Measurements from ENCODE around the gene DMGDH.

The DMGDH gene

GRCh38 chr5:78968781-78969180 lies 100.7 kb downstream of the DMGDH start:
- Histone ChIP-seq H3K9ac (ENCODE audit: low read length in 5 of 5) (no peak overlapping the region), H3K4me1 (ENCODE audit: control insufficient read depth in 5 of 5, insufficient read depth in 5 of 5, low read length in 5 of 5) (peaks cover 0 to 19% (median 11%) of the 10 kb centered on the region in 5 donors), H3K27ac (ENCODE audit: low read depth, low read length) (no peak overlapping the region), H3K9me3 (ENCODE audit: control insufficient read depth in 5 of 5, low read length in 5 of 5) (no peaks in the 10 kb centered on the region), H3K27me3 (ENCODE audit: control insufficient read depth in 5 of 5, insufficient read depth in 4 of 5, low read length in 5 of 5) (no peaks in the 10 kb centered on the region), H3K4me3 (ENCODE audit: low read depth in 1 of 5, low read length in 5 of 5) (no peak overlapping the region), H3K36me3 (ENCODE audit: control insufficient read depth in 5 of 5, insufficient read depth in 5 of 5, low read length in 5 of 5) (no peaks in the 10 kb centered on the region)

GRCh38 chr5:78964889-78965288 lies 104.6 kb downstream of the DMGDH start:
- peaks cover 0 to 3% (median 0%) of the 10 kb centered on the region in 5 donors for H3K36me3 ChIP-seq (ENCODE audit: control insufficient read depth in 5 of 5, insufficient read depth in 5 of 5, low read length in 5 of 5)

GRCh38 chr5:78961743-78962142 lies 107.7 kb downstream of the DMGDH start:
- peaks cover 0 to 3% (median 0%) of the 10 kb centered on the region in 5 donors for H3K4me1 ChIP-seq (ENCODE audit: control insufficient read depth in 5 of 5, insufficient read depth in 5 of 5, low read length in 5 of 5)
- H3K4me3 ChIP-seq (ENCODE audit: low read depth in 1 of 5, low read length in 5 of 5) = no peak overlapping the region
- no peak overlapping the region for H3K27ac ChIP-seq (ENCODE audit: low read depth, low read length)
- H3K27me3 ChIP-seq (ENCODE audit: control insufficient read depth in 5 of 5, insufficient read depth in 4 of 5, low read length in 5 of 5) = no peaks in the 10 kb centered on the region
- no peaks in the 10 kb centered on the region for H3K9me3 ChIP-seq (ENCODE audit: control insufficient read depth in 5 of 5, low read length in 5 of 5)
- H3K9ac ChIP-seq (ENCODE audit: low read length in 5 of 5) = no peak overlapping the region
- H3K36me3 ChIP-seq (ENCODE audit: control insufficient read depth in 5 of 5, insufficient read depth in 5 of 5, low read length in 5 of 5) = peaks cover 0 to 3% (median 0%) of the 10 kb centered on the region in 5 donors

More at GRCh38 chr5:78964889-78965288, 104.6 kb downstream of the DMGDH start:
- H3K27me3 ChIP-seq (ENCODE audit: control insufficient read depth in 5 of 5, insufficient read depth in 4 of 5, low read length in 5 of 5) = no peaks in the 10 kb centered on the region
- no peak overlapping the region for H3K4me3 ChIP-seq (ENCODE audit: low read depth in 1 of 5, low read length in 5 of 5)
- peaks cover 0 to under 1% (median 0%) of the 10 kb centered on the region in 5 donors for H3K4me1 ChIP-seq (ENCODE audit: control insufficient read depth in 5 of 5, insufficient read depth in 5 of 5, low read length in 5 of 5)
- no peak overlapping the region for H3K27ac ChIP-seq (ENCODE audit: low read depth, low read length)
- no peak overlapping the region for H3K9ac ChIP-seq (ENCODE audit: low read length in 5 of 5)
- H3K9me3 ChIP-seq (ENCODE audit: control insufficient read depth in 5 of 5, low read length in 5 of 5) = no peaks in the 10 kb centered on the region

- Histone ChIP-seq H3K4me1 (ENCODE audit: control insufficient read depth in 5 of 5, insufficient read depth in 5 of 5, low read length in 5 of 5) (peaks cover 0 to 3% (median 0%) of the 10 kb centered on the region in 5 donors), H3K4me3 (ENCODE audit: low read depth in 1 of 5, low read length in 5 of 5) (no peak overlapping the region), H3K27me3 (ENCODE audit: control insufficient read depth in 5 of 5, insufficient read depth in 4 of 5, low read length in 5 of 5) (no peaks in the 10 kb centered on the region), H3K9me3 (ENCODE audit: control insufficient read depth in 5 of 5, low read length in 5 of 5) (no peaks in the 10 kb centered on the region), H3K9ac (ENCODE audit: low read length in 5 of 5) (no peak overlapping the region), H3K36me3 (ENCODE audit: control insufficient read depth in 5 of 5, insufficient read depth in 5 of 5, low read length in 5 of 5) (peaks cover 0 to 3% (median 0%) of the 10 kb centered on the region in 5 donors), H3K27ac (ENCODE audit: low read depth, low read length) (no peak overlapping the region)
Measured at GRCh38 chr5:78959767-78960166, 109.7 kb downstream of the DMGDH start.

GRCh38 chr5:78958672-78959445 lies 110.6 kb downstream of the DMGDH start:
- no peak overlapping the region for H3K9ac ChIP-seq (ENCODE audit: low read length in 5 of 5)
- H3K36me3 ChIP-seq (ENCODE audit: control insufficient read depth in 5 of 5, insufficient read depth in 5 of 5, low read length in 5 of 5) = peaks cover 0 to 3% (median 0%) of the 10 kb centered on the region in 5 donors
- H3K27me3 ChIP-seq (ENCODE audit: control insufficient read depth in 5 of 5, insufficient read depth in 4 of 5, low read length in 5 of 5) = no peaks in the 10 kb centered on the region
- no peaks in the 10 kb centered on the region for H3K9me3 ChIP-seq (ENCODE audit: control insufficient read depth in 5 of 5, low read length in 5 of 5)
- H3K4me3 ChIP-seq (ENCODE audit: low read depth in 1 of 5, low read length in 5 of 5) = no peak overlapping the region
- peaks cover 0 to 3% (median 0%) of the 10 kb centered on the region in 5 donors for H3K4me1 ChIP-seq (ENCODE audit: control insufficient read depth in 5 of 5, insufficient read depth in 5 of 5, low read length in 5 of 5)
- H3K27ac ChIP-seq (ENCODE audit: low read depth, low read length) = no peak overlapping the region

DNA sequence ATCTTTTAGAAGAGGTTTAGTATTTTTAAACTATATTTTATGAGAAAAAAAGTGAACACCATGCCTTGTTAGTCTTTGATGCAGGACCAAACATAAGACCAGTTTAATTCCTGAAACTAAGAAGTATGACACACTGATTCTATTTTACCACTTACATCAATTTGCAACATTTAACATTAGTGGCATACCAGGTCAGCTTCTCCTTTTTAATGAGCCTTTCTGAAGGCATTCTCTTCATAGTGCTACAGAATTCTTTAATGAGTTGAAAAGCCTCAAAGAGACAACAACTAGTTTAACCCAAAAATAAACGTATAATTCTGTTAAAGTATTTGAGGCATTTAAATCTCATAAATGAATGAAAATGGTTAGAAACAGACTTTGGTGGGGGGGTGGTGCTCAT lies 112.6 kb downstream of the DMGDH start:
- Histone ChIP-seq H3K27me3 (ENCODE audit: control insufficient read depth in 5 of 5, insufficient read depth in 4 of 5, low read length in 5 of 5) (no peaks in the 10 kb centered on the region), H3K9ac (ENCODE audit: low read length in 5 of 5) (no peak overlapping the region), H3K4me1 (ENCODE audit: control insufficient read depth in 5 of 5, insufficient read depth in 5 of 5, low read length in 5 of 5) (peaks cover 0 to 3% (median 0%) of the 10 kb centered on the region in 5 donors), H3K36me3 (ENCODE audit: control insufficient read depth in 5 of 5, insufficient read depth in 5 of 5, low read length in 5 of 5) (no peaks in the 10 kb centered on the region), H3K27ac (ENCODE audit: low read depth, low read length) (no peak overlapping the region), H3K4me3 (ENCODE audit: low read depth in 1 of 5, low read length in 5 of 5) (no peak overlapping the region), H3K9me3 (ENCODE audit: control insufficient read depth in 5 of 5, low read length in 5 of 5) (no peaks in the 10 kb centered on the region)

DNA sequence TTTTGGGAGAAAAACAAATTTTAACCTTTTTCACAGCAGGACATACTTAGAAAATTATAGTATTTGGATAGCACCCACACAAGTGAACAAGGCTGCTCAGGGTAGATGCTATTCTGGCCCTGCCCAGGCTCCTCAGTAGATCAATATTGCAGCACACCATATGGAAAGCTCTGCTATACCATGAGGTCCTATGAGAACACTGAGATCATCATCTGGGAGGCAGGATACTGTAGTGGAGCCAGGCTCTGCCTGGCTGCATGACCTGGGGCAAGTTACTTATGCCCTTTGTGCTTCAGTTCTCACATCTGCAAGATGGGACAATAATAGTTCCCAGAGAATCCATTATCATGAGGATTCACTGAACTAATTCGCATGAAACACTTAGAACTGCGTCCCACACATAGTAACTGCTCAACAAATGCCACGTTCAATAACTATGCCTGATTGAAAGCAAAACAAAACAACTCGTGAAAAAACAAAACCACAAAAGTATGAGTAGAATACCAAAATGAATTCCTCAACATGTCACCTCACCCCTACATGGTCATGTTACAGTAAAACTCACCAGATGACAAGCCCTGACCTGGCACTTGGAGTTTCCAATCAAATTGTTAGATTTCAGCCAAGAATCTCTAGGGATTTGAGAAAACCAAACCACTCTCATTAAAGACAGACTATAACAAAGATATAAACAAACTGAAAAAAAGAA lies 116.2 kb downstream of the DMGDH start:
- no peaks in the 10 kb centered on the region for H3K27me3 ChIP-seq (ENCODE audit: control insufficient read depth in 5 of 5, insufficient read depth in 4 of 5, low read length in 5 of 5)
- H3K9me3 ChIP-seq (ENCODE audit: control insufficient read depth in 5 of 5, low read length in 5 of 5) = no peaks in the 10 kb centered on the region
- H3K27ac ChIP-seq (ENCODE audit: low read depth, low read length) = no peak overlapping the region
- H3K36me3 ChIP-seq (ENCODE audit: control insufficient read depth in 5 of 5, insufficient read depth in 5 of 5, low read length in 5 of 5) = no peaks in the 10 kb centered on the region
- peaks cover 0 to 8% (median 0%) of the 10 kb centered on the region in 5 donors for H3K4me1 ChIP-seq (ENCODE audit: control insufficient read depth in 5 of 5, insufficient read depth in 5 of 5, low read length in 5 of 5)
- H3K9ac ChIP-seq (ENCODE audit: low read length in 5 of 5) = no peak overlapping the region
- H3K4me3 ChIP-seq (ENCODE audit: low read depth in 1 of 5, low read length in 5 of 5) = no peak overlapping the region
